Naive B cell (primary cell): ENCODE results near the gene AARS2. TPM values are rescaled to one million over a fixed set of nuclear protein-coding genes. Genes with fewer than 3 reads are reported as not detected.

Experiments used
- ATAC-seq, 2 donors: fragments of 150-1000 bp; cut with Tn5 transposase; 2 replicates each; pipeline ENCODE4 v1.10.0; 2021; ENCODE audit warnings: low read depth in 2 of 2, mild to moderate bottlenecking in 2 of 2, moderate library complexity in 2 of 2
- DNase-seq: peaks from one replicate; pipeline ENCODE4 v3.0.0; 2022
- H3K27ac Mint-ChIP-seq, 6 donors: one replicate each; pipeline ENCODE4 v1.8.0; 2020 to 2022; ENCODE audit warnings: mild to moderate bottlenecking in 6 of 6, mixed read lengths in 6 of 6, moderate library complexity in 5 of 6, inconsistent platforms in 2 of 6
- H3K27me3 Mint-ChIP-seq, 3 donors: one replicate each; pipeline ENCODE4 v1.8.0; 2021 to 2022; ENCODE audit warnings: mixed read lengths in 3 of 3, mild to moderate bottlenecking in 1 of 3
- H3K36me3 Mint-ChIP-seq, 2 donors: one replicate each; pipeline ENCODE4 v1.8.0; 2020 to 2022; ENCODE audit warnings: mixed read lengths in 2 of 2, inconsistent platforms in 1 of 2, mild to moderate bottlenecking in 1 of 2
- H3K4me1 Mint-ChIP-seq, 3 donors: one replicate each; pipeline ENCODE4 v1.8.0; 2020 to 2022; ENCODE audit warnings: mixed read lengths in 3 of 3, inconsistent platforms in 1 of 3, mild to moderate bottlenecking in 1 of 3, moderate library complexity in 1 of 3
- H3K4me3 Mint-ChIP-seq, 8 donors: one replicate each; pipeline ENCODE4 v1.8.0; 2020 to 2022; ENCODE audit warnings: mild to moderate bottlenecking in 8 of 8, mixed read lengths in 8 of 8, moderate library complexity in 8 of 8, inconsistent platforms in 2 of 8
- H3K9me3 Mint-ChIP-seq, 7 donors: one replicate each; pipeline ENCODE4 v1.8.0; 2020 to 2022; ENCODE audit warnings: mixed read lengths in 7 of 7, mild to moderate bottlenecking in 5 of 7, inconsistent platforms in 2 of 7, moderate library complexity in 1 of 7
- polyA plus RNA-seq, 6 donors: library from polyadenylated mRNA; unstranded; fragments of 300-500 nt; fragmentation: Illumina TruSeq; gene quantifications; one replicate each; pipeline ENCODE4 v1.2.3, GENCODE V29; 2021; ENCODE audit warnings: low read depth in 6 of 6

AARS2 gene
- polyA plus RNA-seq, 6 donors from 2014 or later: 5.6 to 12.8 (median 7.8) TPM

GRCh38 chr6:44267252-44267651, 45.9 kb downstream of the AARS2 start:
- H3K27ac Mint-ChIP-seq: peak overlapping the region in 4 of 6 donors; percentile 79 to 100 (median 98)
- no peak for DNase-seq
- ATAC-seq: no peak
- peaks cover 0 to 10% of the 10 kb centered on the region in 2 donors for H3K36me3 Mint-ChIP-seq
- H3K4me1 Mint-ChIP-seq: peaks cover 51 to 63% (median 63%) of the 10 kb centered on the region in 3 donors
- peak overlapping the region in 4 of 8 donors; percentile 42 to 100 (median 96) for H3K4me3 Mint-ChIP-seq
- no peaks in the 10 kb centered on the region for H3K9me3 Mint-ChIP-seq
- peaks cover 12 to 28% (median 22%) of the 10 kb centered on the region in 3 donors for H3K27me3 Mint-ChIP-seq

GRCh38 chr6:44266347-44266746, 46.8 kb downstream of the AARS2 start:
- ATAC-seq (peak; percentile 9 to 11), DNase-seq (peak; percentile 65)
- peak overlapping the region; percentile 92 to 100 (median 99) for H3K4me3 Mint-ChIP-seq
- peaks cover 47 to 72% (median 72%) of the 10 kb centered on the region in 3 donors for H3K4me1 Mint-ChIP-seq
- peaks cover 0 to 11% of the 10 kb centered on the region in 2 donors for H3K36me3 Mint-ChIP-seq
- peaks cover 5 to 19% (median 13%) of the 10 kb centered on the region in 3 donors for H3K27me3 Mint-ChIP-seq
- H3K9me3 Mint-ChIP-seq: no peaks in the 10 kb centered on the region
- H3K27ac Mint-ChIP-seq: peak overlapping the region; percentile 93 to 100 (median 100)

GRCh38 chr6:44265722-44266233, 47.4 kb downstream of the AARS2 start:
- ATAC-seq: no peak
- H3K27ac Mint-ChIP-seq: peak overlapping the region; percentile 93 to 100 (median 100)
- H3K4me3 Mint-ChIP-seq: peak overlapping the region; percentile 92 to 100 (median 99)
- H3K4me1 Mint-ChIP-seq: peaks cover 48 to 78% (median 74%) of the 10 kb centered on the region in 3 donors
- peaks cover 5 to 14% (median 7%) of the 10 kb centered on the region in 3 donors for H3K27me3 Mint-ChIP-seq
- H3K9me3 Mint-ChIP-seq: peaks cover 0 to 1% (median 0%) of the 10 kb centered on the region in 7 donors
- peaks cover 0 to 16% of the 10 kb centered on the region in 2 donors for H3K36me3 Mint-ChIP-seq
- DNase-seq: no peak

- peak; percentile 48 to 55 for ATAC-seq
- H3K4me3 Mint-ChIP-seq: peak within 1 kb of the TSS; percentile 92 to 100 (median 99)
- peak within 1 kb of the TSS; percentile 100 for H3K27ac Mint-ChIP-seq
- H3K36me3 Mint-ChIP-seq: peaks cover 0 to 18% of the 10 kb centered on the region in 2 donors
- H3K9me3 Mint-ChIP-seq: peaks cover 0 to 2% (median 0%) of the 10 kb centered on the region in 7 donors
- peak; percentile 95 for DNase-seq
- H3K4me1 Mint-ChIP-seq: peaks cover 53 to 83% (median 80%) of the 10 kb centered on the region in 3 donors
- peaks cover 5 to 13% (median 6%) of the 10 kb centered on the region in 3 donors for H3K27me3 Mint-ChIP-seq
These were observed 48.0 kb downstream of the AARS2 start, which contains the start of gene NFKBIE for GRCh38 chr6:44265007-44265721. TSS of gene NFKBIE (minus strand) at chr6:44265551. CDS start at chr6:44265346, 205 bp downstream.

- Mint-ChIP-seq H3K9me3 (peaks cover 0 to 2% (median 0%) of the 10 kb centered on the region in 7 donors), H3K27me3 (peaks cover 0 to 8% (median 3%) of the 10 kb centered on the region in 3 donors), H3K4me1 (peaks cover 51 to 80% (median 79%) of the 10 kb centered on the region in 3 donors), H3K27ac (peak overlapping the region; percentile 100), H3K4me3 (peak overlapping the region; percentile 92 to 100 (median 99)), H3K36me3 (peaks cover 0 to 18% of the 10 kb centered on the region in 2 donors)
- DNase-seq (peak; percentile 88), ATAC-seq (peak; percentile 65 to 69)
These were observed 48.8 kb downstream of the AARS2 start for GRCh38 chr6:44264154-44265006.

- Mint-ChIP-seq H3K4me1 (peaks cover 59 to 84% (median 79%) of the 10 kb centered on the region in 3 donors), H3K36me3 (peaks cover 4 to 27% of the 10 kb centered on the region in 2 donors), H3K9me3 (peaks cover 0 to 2% (median 0%) of the 10 kb centered on the region in 7 donors), H3K4me3 (peak overlapping the region; percentile 92 to 100 (median 99)), H3K27me3 (peaks cover 0 to 3% (median 0%) of the 10 kb centered on the region in 3 donors), H3K27ac (peak overlapping the region; percentile 100)
- DNase-seq (peak; percentile 77), ATAC-seq (peak; percentile 22 to 23)
These were observed 49.6 kb downstream of the AARS2 start for GRCh38 chr6:44263354-44264100.

GRCh38 chr6:44262467-44263353, 50.4 kb downstream of the AARS2 start:
- Mint-ChIP-seq H3K4me1 (peaks cover 67 to 88% (median 84%) of the 10 kb centered on the region in 3 donors), H3K36me3 (peaks cover 4 to 30% of the 10 kb centered on the region in 2 donors), H3K4me3 (peak overlapping the region; percentile 92 to 100 (median 99)), H3K27me3 (no peaks in the 10 kb centered on the region), H3K9me3 (peaks cover 0 to 2% (median 0%) of the 10 kb centered on the region in 7 donors), H3K27ac (peak overlapping the region; percentile 100)
- no peak for DNase-seq
- no peak for ATAC-seq

GRCh38 chr6:44261581-44261980, 51.6 kb downstream of the AARS2 start:
- Mint-ChIP-seq H3K27ac (peak overlapping the region; percentile 99 to 100 (median 100)), H3K9me3 (peaks cover 0 to 2% (median 0%) of the 10 kb centered on the region in 7 donors), H3K4me1 (peaks cover 63 to 83% (median 81%) of the 10 kb centered on the region in 3 donors), H3K27me3 (no peaks in the 10 kb centered on the region), H3K36me3 (peaks cover 4 to 30% of the 10 kb centered on the region in 2 donors), H3K4me3 (peak overlapping the region in 7 of 8 donors; percentile 59 to 100 (median 92))
- no peak for ATAC-seq
- DNase-seq: no peak

- Mint-ChIP-seq H3K9me3 (peaks cover 0 to 2% (median 0%) of the 10 kb centered on the region in 7 donors), H3K4me3 (peak overlapping the region; percentile 32 to 100 (median 82)), H3K27ac (peak overlapping the region; percentile 92 to 100 (median 98)), H3K4me1 (peaks cover 67 to 83% (median 83%) of the 10 kb centered on the region in 3 donors), H3K36me3 (peaks cover 4 to 30% of the 10 kb centered on the region in 2 donors), H3K27me3 (no peaks in the 10 kb centered on the region)
- DNase-seq (peak; percentile 71), ATAC-seq (no peak)
These were observed 52.5 kb downstream of the AARS2 start for GRCh38 chr6:44260451-44261297.

GRCh38 chr6:44260011-44260410, 53.1 kb downstream of the AARS2 start:
- Mint-ChIP-seq H3K27ac (peak overlapping the region; percentile 92 to 100 (median 98)), H3K4me3 (peak overlapping the region in 7 of 8 donors; percentile 45 to 100 (median 83)), H3K27me3 (no peaks in the 10 kb centered on the region), H3K36me3 (peaks cover 4 to 33% of the 10 kb centered on the region in 2 donors), H3K9me3 (peaks cover 0 to 2% (median 0%) of the 10 kb centered on the region in 7 donors), H3K4me1 (peaks cover 73 to 89% (median 88%) of the 10 kb centered on the region in 3 donors)
- no peak for ATAC-seq
- DNase-seq: no peak

GRCh38 chr6:44258921-44259320, 54.2 kb downstream of the AARS2 start:
- Mint-ChIP-seq H3K27ac (peak overlapping the region; percentile 81 to 100 (median 98)), H3K4me1 (peaks cover 73 to 90% (median 89%) of the 10 kb centered on the region in 3 donors), H3K9me3 (peaks cover 0 to 2% (median 0%) of the 10 kb centered on the region in 7 donors), H3K4me3 (peak overlapping the region; percentile 78 to 96 (median 85)), H3K27me3 (no peaks in the 10 kb centered on the region), H3K36me3 (peaks cover 4 to 34% of the 10 kb centered on the region in 2 donors)
- DNase-seq: no peak
- ATAC-seq: no peak
